Fibroblast of the conjunctiva (primary cell): Measurements from ENCODE around the gene ZNF223.

Experiments
- DNase-seq: peaks from one replicate; pipeline ENCODE4 v3.0.0-alpha.2; 2010; ENCODE audit warnings: low read depth

The ZNF223 gene

DNA sequence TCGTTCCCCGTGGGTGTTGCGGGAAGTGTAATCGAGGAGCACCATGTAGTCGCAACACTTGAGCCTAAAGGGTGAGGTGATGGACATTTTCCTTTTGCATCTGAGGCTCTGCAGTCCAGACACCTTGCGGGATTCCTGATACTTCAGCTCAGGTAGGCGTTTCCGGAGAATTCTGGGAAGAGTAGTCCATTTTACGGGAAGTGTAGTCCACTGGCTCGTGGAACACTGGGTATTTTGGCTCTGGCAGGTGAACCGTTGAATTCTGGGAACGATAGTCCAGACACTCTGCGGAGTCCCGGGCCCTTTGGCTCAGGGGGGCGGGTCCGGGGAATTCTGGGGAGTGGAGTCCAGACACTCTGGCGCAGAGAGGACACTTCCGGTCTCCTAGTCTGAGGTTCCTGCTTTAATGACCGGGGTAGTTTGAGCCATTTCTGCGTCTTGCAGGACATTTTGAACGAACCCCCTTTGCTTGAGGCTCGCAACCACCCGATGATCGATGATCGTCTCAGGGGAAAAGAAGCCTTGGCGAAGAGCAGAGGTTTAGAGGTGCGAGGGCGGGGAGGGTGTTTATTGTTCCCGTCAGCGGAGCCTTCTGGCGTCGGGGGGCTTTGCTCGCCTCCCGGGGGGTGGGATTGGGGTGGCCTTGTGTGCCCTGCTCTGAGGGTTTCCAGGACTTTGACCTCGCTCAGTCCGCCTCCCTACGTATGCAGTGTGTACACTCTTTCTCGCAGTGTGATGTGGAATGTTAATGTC, at the start of gene ZNF223:
Gene ZNF223 (plus strand): TSS at position 387 of the 753 bp plus-strand sequence. CDS start 3,141 bp downstream, outside the sequence.
- peak; percentile 87 for DNase-seq

GRCh38 chr19:44002212-44002565, 49.6 kb upstream of the ZNF223 start:
- DNase-seq = no peak

DNA sequence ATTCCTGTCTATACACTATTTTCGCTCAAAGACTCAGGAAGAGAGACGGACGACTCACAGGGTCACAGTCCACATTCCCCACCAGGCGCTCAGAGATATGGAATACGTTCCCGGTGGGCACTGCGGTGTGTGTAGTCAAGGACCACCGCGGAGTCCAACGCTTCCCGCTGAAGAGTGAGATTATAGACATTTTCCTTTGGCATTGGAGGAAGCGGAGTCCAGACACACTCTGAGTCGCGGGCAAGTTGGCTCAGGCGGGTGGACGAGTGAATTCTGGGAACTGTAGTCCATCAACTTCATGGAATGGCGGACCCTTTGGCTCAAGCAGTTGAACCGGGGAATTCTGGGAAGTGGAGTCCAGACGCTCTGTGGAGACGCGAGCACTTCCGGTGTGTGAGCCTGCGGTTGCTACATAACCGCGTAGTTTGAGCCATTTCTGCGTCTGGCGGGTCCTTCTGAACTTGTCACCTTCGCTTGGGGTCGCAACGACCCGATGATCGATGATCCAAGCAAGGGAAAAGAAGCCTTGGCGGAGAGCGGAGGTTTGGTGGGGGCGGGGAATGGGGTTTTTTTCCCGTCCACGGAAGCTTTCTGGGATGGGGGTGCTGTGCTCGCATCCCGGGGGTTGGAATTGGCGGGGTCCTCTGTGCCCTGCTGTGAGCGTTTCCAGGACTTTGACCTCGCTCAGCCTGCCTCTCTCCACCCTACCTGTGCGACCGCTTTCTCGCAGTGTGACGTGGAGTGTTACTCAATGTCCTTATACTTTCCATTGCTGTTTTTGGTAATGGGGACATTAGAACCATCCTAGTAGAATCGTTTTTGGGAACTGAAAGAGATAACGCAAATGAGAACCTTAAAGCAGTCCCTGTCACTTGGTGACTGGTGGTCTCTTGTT, 49.0 kb upstream of the ZNF223 start, which contains the start of gene ZNF230:
Gene ZNF230 (plus strand): TSS at position 392 of the 895 bp plus-strand sequence. CDS start 4,122 bp downstream, outside the sequence.
- DNase-seq = peak; percentile 90

DNA sequence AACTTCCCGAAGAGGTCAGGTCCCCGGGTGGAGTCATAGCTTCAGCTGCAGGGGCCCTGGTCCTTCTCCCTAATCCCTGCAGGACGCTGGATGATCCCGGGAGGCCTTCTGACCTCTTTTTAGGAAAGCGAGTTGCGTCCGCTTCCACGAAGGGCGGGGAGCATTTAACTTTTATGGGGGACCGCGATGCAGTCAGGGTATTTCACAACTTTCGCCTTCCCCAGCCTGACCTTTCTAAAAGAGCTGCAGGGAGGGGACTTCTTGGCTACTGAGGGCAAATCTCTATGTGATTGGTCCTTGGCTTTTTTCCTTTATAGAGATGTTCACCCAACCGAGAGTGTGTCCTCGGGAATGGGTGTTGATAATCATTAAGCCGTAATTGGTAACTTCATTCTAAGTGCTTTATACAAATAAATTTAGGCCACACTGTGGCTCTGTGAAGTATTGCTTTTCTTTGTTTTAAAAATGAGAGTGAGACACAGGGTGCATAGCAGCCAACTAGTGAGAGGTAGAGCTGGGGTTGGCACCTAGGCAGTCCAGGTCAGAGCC, 48.3 kb upstream of the ZNF223 start:
- no peak for DNase-seq

- DNase-seq = no peak
Measured at GRCh38 chr19:44005973-44006372, 45.9 kb upstream of the ZNF223 start.

- DNase-seq = no peak
Measured at GRCh38 chr19:44007473-44007872, 44.4 kb upstream of the ZNF223 start.

- no peak for DNase-seq
Measured at GRCh38 chr19:44010468-44010867, 41.4 kb upstream of the ZNF223 start.

GRCh38 chr19:44019498-44019897, 32.3 kb upstream of the ZNF223 start:
- no peak for DNase-seq

- DNase-seq = no peak
Measured at GRCh38 chr19:44021221-44021620, 30.6 kb upstream of the ZNF223 start.

DNA sequence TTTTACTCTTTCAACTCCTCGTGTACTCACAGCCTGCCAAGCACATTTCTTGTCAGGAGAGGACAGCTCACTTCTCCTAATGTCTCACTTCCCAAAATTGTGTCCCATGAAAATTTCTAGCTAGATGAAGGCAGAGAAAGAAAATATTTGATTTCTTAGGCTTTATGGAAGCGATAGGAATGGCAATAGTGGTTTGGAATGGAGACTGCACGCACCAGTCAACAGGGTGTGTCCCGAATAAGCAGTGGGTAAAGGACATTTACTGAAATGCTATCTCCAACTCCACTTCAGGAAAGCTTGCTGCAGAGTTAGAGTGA, 27.0 kb upstream of the ZNF223 start:
- DNase-seq = no peak

- peak; percentile 76 for DNase-seq
Measured at GRCh38 chr19:44025217-44025936, 26.5 kb upstream of the ZNF223 start, which contains the start of gene ZNF222. ZNF222 (plus strand) TSS chr19:44025379; CDS start chr19:44025437, 58 bp downstream.

DNA sequence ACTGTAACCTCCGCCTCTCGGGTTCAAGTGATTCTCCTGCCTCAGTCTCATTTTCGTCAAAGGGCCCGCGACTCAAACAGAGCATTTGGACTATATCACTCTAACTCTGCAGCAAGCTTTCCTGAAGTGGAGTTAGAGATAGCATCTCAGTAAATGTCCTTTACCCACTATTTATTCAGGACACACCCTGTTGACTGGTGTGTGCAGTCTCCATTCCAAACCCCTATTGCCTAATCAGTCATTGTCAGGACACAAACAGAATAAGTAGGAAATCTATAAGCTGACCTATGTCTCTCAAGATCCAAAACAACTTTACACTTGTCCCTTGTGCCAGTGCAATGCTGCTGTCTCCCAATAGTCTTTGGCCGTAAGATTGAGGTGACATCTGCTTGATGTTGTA, 25.2 kb upstream of the ZNF223 start:
- no peak for DNase-seq

DNA sequence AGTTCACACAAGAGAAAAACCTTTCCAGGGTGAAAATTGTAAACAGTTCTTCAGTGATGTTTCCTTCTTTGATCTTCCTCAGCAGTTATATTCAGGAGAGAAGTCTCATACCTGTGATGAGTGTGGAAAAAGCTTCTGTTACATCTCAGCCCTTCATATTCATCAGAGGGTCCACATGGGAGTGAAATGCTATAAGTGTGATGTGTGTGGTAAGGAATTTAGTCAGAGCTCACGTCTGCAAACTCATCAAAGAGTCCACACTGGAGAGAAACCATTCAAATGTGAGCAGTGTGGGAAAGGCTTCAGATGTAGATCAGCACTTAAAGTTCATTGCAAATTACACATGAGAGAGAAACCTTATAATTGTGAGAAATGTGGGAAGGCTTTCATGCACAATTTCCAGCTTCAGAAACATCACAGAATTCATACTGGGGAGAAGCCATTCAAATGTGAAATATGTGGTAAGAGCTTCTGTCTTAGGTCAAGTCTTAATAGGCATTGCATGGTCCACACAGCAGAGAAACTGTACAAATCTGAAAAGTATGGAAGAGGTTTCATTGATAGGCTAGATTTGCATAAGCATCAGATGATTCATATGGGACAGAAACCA, 19.7 kb upstream of the ZNF223 start:
- no peak for DNase-seq

DNA sequence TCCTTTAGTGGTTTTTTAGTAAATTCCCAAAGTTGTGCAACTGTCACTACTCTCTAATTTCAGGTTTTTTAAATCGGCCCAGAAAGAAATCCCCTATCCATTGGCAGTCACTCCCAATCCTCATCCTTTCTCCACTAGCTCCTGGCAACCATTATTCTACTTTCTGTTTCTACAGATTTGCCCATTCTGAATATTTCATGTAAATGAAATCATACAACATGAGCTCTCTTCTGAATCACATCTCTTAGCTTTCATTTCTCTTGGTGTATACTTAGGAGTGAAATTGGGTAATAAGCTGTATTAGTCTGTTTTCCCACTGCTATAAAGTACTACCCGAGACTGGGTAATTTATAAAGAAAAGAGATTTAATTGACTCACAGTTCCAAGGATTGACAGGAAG, 9.7 kb upstream of the ZNF223 start:
- DNase-seq = no peak

DNA sequence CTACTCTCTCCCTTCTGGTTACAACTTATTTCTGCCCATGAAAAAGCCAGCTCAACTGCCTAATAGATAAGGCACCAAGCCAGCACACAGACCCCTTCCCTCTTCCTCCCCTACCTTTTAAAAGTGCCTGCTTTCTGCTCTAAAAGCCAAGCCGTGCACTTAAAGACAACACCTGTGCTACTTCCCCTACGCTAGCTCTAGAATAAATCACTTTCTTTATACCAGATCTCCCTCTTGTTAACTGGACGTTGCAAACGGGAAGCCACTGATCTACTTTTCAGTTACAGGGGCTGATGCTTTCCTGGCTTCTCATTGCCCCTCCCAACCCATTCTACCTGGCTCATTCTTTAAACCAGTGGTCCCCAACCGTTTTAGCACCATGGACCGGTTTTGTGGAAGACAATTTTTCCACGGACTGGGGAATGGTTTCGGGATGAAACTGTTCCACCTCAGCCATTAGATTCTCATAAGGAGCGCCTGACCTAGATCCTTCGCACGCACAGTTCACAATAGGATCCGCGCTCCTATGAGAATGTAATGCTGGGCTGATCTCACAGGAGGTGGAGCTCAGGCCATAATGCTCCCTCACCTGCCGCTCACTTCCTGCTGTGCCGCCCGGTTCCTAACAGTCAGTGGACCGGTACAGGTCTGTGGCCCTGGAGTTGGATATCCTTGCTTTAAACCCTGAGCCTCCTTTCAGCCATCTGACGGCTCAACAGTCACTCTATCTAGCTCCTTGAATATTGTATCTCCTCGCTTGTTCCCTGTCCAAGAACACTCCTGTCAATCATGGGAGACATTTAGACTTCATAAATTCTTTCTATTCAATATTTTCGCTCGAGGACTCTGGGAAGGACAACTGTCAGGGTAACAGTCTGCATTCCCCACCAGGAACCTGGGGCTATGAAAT, 841 bp upstream of the ZNF223 start:
- no peak for DNase-seq

GRCh38 chr19:44055870-44056269, 4.0 kb downstream of the ZNF223 start:
- no peak for DNase-seq

DNA sequence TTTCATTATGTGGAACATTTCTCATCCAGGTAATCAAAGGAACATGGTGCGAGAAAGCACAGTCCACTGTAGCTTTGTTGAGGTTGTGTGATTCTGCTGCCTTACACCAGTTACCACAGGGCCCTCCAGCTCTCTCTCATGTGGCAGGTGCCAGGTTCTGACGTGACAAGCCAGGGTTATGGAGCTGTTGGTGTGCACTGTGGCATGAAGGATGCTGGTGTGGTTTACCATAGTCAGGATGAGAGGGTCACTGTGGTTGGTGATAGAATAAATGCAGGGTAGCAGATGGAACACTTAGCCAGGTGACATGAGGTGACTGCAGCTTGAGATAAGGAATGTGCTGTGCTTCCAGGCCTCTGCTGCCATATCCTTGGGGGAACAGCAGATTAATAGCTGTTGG, 7.4 kb downstream of the ZNF223 start:
- no peak for DNase-seq

DNA sequence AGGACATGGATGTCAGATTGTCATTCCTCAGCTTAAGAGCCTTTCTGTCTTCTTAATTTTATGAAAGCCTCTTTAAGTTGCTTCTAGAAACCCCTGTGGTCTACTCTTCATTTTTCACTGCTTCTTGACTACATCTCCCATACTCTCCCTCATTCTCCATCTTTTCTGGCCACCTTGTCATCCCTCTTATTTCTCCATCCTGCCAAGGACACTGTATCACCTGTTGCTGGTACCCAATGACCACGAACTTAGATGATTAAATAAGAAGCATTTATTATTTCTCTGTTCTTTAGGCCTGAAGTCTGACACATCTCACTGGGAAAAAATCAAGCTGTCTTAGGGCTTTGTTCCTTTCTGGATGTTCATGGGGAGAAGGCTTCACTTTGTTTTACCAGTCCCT, 9.2 kb downstream of the ZNF223 start:
- DNase-seq = no peak

- no peak for DNase-seq
Measured at GRCh38 chr19:44066305-44066704, 14.5 kb downstream of the ZNF223 start.

DNA sequence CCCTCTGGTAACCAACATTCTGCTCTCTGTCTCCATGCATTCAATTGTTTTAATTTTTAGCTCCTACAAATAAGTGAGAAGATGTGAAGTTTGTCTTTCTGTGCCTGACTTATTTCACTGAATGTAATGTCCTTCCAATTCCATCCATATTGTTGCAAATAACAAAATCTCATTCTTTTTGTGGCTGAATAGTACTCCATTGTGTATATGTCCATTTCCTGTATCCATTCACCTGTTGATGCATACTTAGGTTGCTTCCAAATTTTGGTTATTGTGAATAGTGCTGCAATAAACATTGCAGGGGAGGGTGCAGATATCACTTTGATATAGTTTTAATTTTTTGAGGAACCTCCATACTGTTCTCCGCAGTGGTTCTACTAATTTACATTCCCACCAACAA, 17.6 kb downstream of the ZNF223 start:
- DNase-seq = no peak
